ENCODE data around the gene DNAH10. TPM values are rescaled to one million over a fixed set of nuclear protein-coding genes. Genes with fewer than 3 reads are reported as not detected.
A peak's percentile ranks its signal among the peaks of the same experiment; 100 is the strongest.

Gene DNAH10
- total RNA-seq, 1 experiment from 2014 or later = not detected

DNA sequence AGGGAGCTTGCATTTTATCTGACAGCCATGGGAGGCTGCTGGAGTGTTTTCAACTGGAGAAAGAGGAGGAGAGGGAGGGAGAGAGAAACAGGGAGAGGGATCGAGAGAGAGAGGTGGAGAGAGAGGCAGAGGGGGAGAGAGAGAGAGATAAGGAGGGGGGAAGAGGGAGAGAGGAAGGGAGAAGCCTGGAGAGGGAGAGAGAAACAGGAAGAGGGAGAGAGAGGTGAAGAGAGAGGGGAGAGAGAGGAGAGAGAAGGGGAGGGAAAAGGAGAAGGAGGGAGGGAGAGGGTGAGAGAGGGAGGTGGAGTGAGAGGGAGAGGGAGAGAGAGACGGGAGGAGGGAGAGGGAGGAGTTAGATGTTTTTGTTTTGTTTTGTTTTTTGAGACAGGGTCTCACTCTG is 45.6 kb downstream of the DNAH10 start:
- Histone ChIP-seq H3K4me1 (replicated peaks; ENCODE audit: insufficient read depth) (no peaks in the 10 kb centered on the region), H3K27me3 (ENCODE audit: insufficient read depth, low read depth) (peaks cover 33% of the 10 kb centered on the region; the same call in 1 of the 2 replicates), H3K36me3 (ENCODE audit: low read depth) (no peaks in the 10 kb centered on the region), H4K20me1 (ENCODE audit: insufficient read depth) (no peaks in the 10 kb centered on the region), H3K27ac (no peak overlapping the region), H3K4me2 (no peak overlapping the region), H3F3A (ENCODE audit: insufficient read depth, low read depth) (no peaks in the 10 kb centered on the region), H3K79me2 (ENCODE audit: low read depth) (no peaks in the 10 kb centered on the region), H2AFZ (no peak overlapping the region), H3K9me2 (ENCODE audit: insufficient read depth) (no peaks in the 10 kb centered on the region), H3K4me3 (no peak overlapping the region), H3K9me3 (ENCODE audit: insufficient read depth, low read depth) (no peaks in the 10 kb centered on the region)
- no peak for TF ChIP-seq EZH2 (IDR thresholded peaks at IDR 0.05; ENCODE audit: low read depth)
- TF ChIP-seq, protein P1, sequence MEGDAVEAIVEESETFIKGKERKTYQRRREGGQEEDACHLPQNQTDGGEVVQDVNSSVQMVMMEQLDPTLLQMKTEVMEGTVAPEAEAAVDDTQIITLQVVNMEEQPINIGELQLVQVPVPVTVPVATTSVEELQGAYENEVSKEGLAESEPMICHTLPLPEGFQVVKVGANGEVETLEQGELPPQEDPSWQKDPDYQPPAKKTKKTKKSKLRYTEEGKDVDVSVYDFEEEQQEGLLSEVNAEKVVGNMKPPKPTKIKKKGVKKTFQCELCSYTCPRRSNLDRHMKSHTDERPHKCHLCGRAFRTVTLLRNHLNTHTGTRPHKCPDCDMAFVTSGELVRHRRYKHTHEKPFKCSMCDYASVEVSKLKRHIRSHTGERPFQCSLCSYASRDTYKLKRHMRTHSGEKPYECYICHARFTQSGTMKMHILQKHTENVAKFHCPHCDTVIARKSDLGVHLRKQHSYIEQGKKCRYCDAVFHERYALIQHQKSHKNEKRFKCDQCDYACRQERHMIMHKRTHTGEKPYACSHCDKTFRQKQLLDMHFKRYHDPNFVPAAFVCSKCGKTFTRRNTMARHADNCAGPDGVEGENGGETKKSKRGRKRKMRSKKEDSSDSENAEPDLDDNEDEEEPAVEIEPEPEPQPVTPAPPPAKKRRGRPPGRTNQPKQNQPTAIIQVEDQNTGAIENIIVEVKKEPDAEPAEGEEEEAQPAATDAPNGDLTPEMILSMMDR (conservative IDR thresholded peaks at IDR 0.05) = no peak
- ChIA-PET POLR2A (ENCODE audit: unreplicated experiment) (no interaction called here), CTCF (no interaction called here)
- intact Hi-C loops (cut with micrococcal nuclease; ENCODE audit: unreplicated experiment) = loop anchor here (10.0 kb wide), 1 partner anchor 967 kb away; no protein-coding TSS in a partner anchor
- BruUV-seq (replicated peaks) = no TSS peak
- DNase-seq = no peak

DNA sequence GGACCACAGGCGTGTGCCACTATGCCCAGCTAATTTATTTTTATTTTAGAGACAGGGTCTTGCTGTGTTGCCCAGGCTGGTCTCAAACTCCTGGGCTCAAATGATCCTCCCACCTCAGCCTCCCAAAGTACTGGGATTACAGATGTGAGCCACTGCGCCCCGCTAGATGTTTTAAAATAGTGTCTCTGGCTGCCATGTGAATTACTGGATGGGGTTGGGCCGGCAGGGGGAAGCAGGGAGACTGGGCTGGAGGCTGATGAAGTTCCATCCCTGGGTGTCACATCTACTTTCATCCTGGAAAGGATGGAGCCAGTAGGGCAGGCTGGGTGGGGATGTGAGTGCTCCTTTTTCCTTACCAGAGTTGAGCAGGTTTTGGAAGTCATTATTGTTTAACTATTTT is 46.1 kb downstream of the DNAH10 start:
- no TSS peak for BruUV-seq (replicated peaks)

DNA sequence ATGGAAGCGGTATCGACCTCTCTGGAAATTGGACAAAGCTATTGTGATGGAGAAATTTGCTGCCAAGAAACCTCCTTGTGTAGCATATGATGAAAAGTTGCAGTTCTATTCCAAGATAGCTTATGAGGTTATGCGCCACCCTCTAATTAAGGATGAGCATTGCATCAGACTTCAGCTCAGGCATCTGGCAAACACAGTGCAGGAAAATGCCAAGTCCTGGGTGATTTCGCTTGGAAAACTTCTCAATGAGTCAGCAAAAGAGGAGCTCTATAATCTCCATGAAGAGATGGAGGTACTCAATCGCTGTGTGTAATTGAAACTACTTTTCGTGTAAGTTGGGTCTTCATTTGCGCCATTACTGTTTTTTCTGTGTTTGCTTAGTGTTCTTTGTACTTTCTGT is 51.2 kb downstream of the DNAH10 start:
- no TSS peak for BruUV-seq (replicated peaks)
- Histone ChIP-seq H3K27ac (no peak overlapping the region), H2AFZ (no peak overlapping the region), H3K9me3 (ENCODE audit: insufficient read depth, low read depth) (no peaks in the 10 kb centered on the region), H3K27me3 (ENCODE audit: insufficient read depth, low read depth) (peaks cover 19% of the 10 kb centered on the region; the same call in 1 of the 2 replicates), H4K20me1 (ENCODE audit: insufficient read depth) (no peaks in the 10 kb centered on the region), H3K4me1 (replicated peaks; ENCODE audit: insufficient read depth) (no peaks in the 10 kb centered on the region), H3K4me2 (no peak overlapping the region), H3K79me2 (ENCODE audit: low read depth) (no peaks in the 10 kb centered on the region), H3F3A (ENCODE audit: insufficient read depth, low read depth) (no peaks in the 10 kb centered on the region), H3K4me3 (no peak overlapping the region), H3K36me3 (ENCODE audit: low read depth) (no peaks in the 10 kb centered on the region), H3K9me2 (ENCODE audit: insufficient read depth) (no peaks in the 10 kb centered on the region)
- ChIA-PET CTCF (no interaction called here), POLR2A (ENCODE audit: unreplicated experiment) (no interaction called here)
- intact Hi-C loops (cut with micrococcal nuclease; ENCODE audit: unreplicated experiment) = no loop called here
- TF ChIP-seq, protein P1 (conservative IDR thresholded peaks at IDR 0.05) = no peak
- no peak for TF ChIP-seq EZH2 (IDR thresholded peaks at IDR 0.05; ENCODE audit: low read depth)
- no peak for DNase-seq

More for the DNA sequence above, 46.1 kb downstream of the DNAH10 start:
- no peaks in the 10 kb centered on the region for H4K20me1 ChIP-seq (ENCODE audit: insufficient read depth)
- no peak overlapping the region for H2AFZ ChIP-seq
- no peaks in the 10 kb centered on the region for H3K36me3 ChIP-seq (ENCODE audit: low read depth)
- TF ChIP-seq EZH2 (IDR thresholded peaks at IDR 0.05; ENCODE audit: low read depth) = no peak
- TF ChIP-seq, protein P1 (conservative IDR thresholded peaks at IDR 0.05) = peak; percentile 48
- peaks cover 33% of the 10 kb centered on the region; the same call in 1 of the 2 replicates for H3K27me3 ChIP-seq (ENCODE audit: insufficient read depth, low read depth)
- no peaks in the 10 kb centered on the region for H3K4me1 ChIP-seq (replicated peaks; ENCODE audit: insufficient read depth)
- H3K4me3 ChIP-seq = no peak overlapping the region
- CTCF ChIA-PET = no interaction called here
- intact Hi-C loops (cut with micrococcal nuclease; ENCODE audit: unreplicated experiment) = loop anchor here (10.0 kb wide), 1 partner anchor 967 kb away; no protein-coding TSS in a partner anchor
- H3K79me2 ChIP-seq (ENCODE audit: low read depth) = no peaks in the 10 kb centered on the region
- H3K4me2 ChIP-seq = no peak overlapping the region
- H3K27ac ChIP-seq = no peak overlapping the region
- no peaks in the 10 kb centered on the region for H3K9me2 ChIP-seq (ENCODE audit: insufficient read depth)
- POLR2A ChIA-PET (ENCODE audit: unreplicated experiment) = no interaction called here
- no peaks in the 10 kb centered on the region for H3K9me3 ChIP-seq (ENCODE audit: insufficient read depth, low read depth)
- H3F3A ChIP-seq (ENCODE audit: insufficient read depth, low read depth) = no peaks in the 10 kb centered on the region
- DNase-seq = peak in 1 of 2 experiments; percentile 11
